ENCODE data around the gene FGF6.

DNA sequence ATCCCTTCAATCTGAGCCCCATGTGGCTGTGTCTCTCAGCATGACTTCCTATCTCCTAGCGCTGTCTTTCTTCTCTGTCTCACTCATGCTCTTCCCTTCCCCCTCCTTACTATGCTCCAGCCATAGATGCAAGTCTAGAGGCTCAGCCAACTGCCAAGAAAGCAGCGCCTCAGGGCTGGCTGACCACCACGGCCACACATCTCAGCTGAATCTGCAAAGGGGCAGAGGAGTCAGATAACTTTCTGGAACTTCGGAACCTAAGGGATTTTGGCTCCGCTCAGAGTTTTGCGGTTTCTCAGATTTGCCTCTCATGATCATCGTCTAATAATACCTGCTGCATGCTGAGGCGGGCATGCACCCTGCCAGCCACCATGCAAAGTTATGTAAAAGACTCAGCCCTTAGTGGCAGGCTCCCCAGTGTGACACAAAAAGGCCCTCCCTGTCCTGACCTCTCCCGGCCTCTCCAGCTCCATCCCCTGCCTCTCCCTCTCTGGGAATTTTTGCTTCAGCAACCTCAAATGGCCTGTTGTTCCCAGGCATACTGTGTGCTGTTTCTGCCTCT lies 5.0 kb upstream of the FGF6 start:
- TF ChIP-seq, protein P1, sequence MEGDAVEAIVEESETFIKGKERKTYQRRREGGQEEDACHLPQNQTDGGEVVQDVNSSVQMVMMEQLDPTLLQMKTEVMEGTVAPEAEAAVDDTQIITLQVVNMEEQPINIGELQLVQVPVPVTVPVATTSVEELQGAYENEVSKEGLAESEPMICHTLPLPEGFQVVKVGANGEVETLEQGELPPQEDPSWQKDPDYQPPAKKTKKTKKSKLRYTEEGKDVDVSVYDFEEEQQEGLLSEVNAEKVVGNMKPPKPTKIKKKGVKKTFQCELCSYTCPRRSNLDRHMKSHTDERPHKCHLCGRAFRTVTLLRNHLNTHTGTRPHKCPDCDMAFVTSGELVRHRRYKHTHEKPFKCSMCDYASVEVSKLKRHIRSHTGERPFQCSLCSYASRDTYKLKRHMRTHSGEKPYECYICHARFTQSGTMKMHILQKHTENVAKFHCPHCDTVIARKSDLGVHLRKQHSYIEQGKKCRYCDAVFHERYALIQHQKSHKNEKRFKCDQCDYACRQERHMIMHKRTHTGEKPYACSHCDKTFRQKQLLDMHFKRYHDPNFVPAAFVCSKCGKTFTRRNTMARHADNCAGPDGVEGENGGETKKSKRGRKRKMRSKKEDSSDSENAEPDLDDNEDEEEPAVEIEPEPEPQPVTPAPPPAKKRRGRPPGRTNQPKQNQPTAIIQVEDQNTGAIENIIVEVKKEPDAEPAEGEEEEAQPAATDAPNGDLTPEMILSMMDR (conservative IDR thresholded peaks at IDR 0.05): no peak
- no peak for TF ChIP-seq EZH2 (IDR thresholded peaks at IDR 0.05; ENCODE audit: low read depth)
